Psoas muscle (tissue), 8 donors: ENCODE measurements around the gene CGREF1. TPM values are rescaled to one million over a fixed set of nuclear protein-coding genes. Genes with fewer than 3 reads are reported as not detected.

Source experiments
- ATAC-seq, 4 donors: fragments of 200-7000 bp; cut with Tn5 transposase; one replicate each; pipeline ENCODE4 v1.9.1; 2020; ENCODE audit warnings: moderate library complexity in 3 of 4, mild to moderate bottlenecking in 2 of 4
- DNase-seq, 2 donors: peaks; one replicate each; pipeline ENCODE4 v3.0.0-alpha.2; 2020
- H3K27ac ChIP-seq: fragments of 200-600 bp; one replicate; pipeline ENCODE4 v1.8.0; 2022
- H3K27me3 ChIP-seq, 3 donors: fragments of 200-600 bp in 1 of 3; one replicate each; pipeline versions ENCODE4 v1.6.1 to v1.8.0; 2013 to 2022; ENCODE audit warnings: low read length in 2 of 3, mild to moderate bottlenecking in 2 of 3, moderate library complexity in 1 of 3; ENCODE audit not compliant: insufficient read depth in 3 of 3
- H3K36me3 ChIP-seq, 2 donors: fragments of 200-600 bp in 1 of 2; one replicate each; pipeline versions ENCODE4 v1.6.1 to v1.8.0; 2013 to 2022; ENCODE audit warnings: low read depth in 1 of 2, mild to moderate bottlenecking in 1 of 2, moderate library complexity in 1 of 2; ENCODE audit not compliant: insufficient read depth in 1 of 2
- H3K4me1 ChIP-seq: fragments of 200-600 bp; one replicate; pipeline ENCODE4 v1.8.0; 2022
- H3K4me3 ChIP-seq: fragments of 200-600 bp; one replicate; pipeline ENCODE4 v1.8.0; 2022; ENCODE audit warnings: mild to moderate bottlenecking
- H3K9me3 ChIP-seq: fragments of 200-600 bp; one replicate; pipeline ENCODE4 v1.8.0; 2022
- CTCF ChIP-seq: fragments of 200-600 bp; IDR thresholded peaks from one replicate; pipeline ENCODE4 v1.8.0; 2022; ENCODE audit warnings: antibody characterized with exemption
- WGBS, 3 donors: extraction: QIAGEN DNeasy Blood & Tissue Kit; methylation state at CpG; one replicate each; pipeline versions ENCODE4 v1.1.6 to v1.1.7; 2013; 5-methylcytosine and 5-hydroxymethylcytosine counted together
- intact Hi-C, 2 donors: fragments of 100-400 bp; cut with DNase I; formaldehyde crosslinking; loops; one replicate each; pipeline versions ENCODE4 v1.11.0 to v1.14.2; 2022
- polyA plus RNA-seq, 3 donors: library from polyadenylated mRNA; stranded (reverse); fragments of 200-250 nt; gene quantifications; one replicate each; pipeline ENCODE4 v1.2.3, GENCODE V29; 2013
- total RNA-seq, 4 donors: library from RNA; stranded (reverse); fragmentation: NEBNext Ultra II Directional in 2 of 4; extraction: Animal tissue kit (Norgen Biotek cat#: 25700) in 2 of 4; gene quantifications; one replicate each; pipeline versions ENCODE4 v1.2.1 to v1.2.4, GENCODE V29; 2021 to 2023
- donor health status: healthy with polysubstance abuse.
- donor health status: DM: no; HTN: no; CAD: no; lungs with moderate emphysema.
- donor health status: Bipolar disorder and iron deficiency.
- donor health status: healthy.
- donor health status: DM: yes; HTN: yes; CAD: no.
- donor health status: DM: no; HTN: no; CAD: no.
- donor health status: DM: no; HTN: no; CAD: no.
- donor health status: DM: yes; HTN: yes; CAD: no.

The CGREF1 gene
- total and polyA plus RNA-seq, 7 donors, result 2.8 to 15.8 (median 6.6) TPM

- H3K4me3 ChIP-seq, result no peak overlapping the region
- no peak for ATAC-seq
- H3K36me3 ChIP-seq, result no peaks in the 10 kb centered on the region
- H3K9me3 ChIP-seq, result no peaks in the 10 kb centered on the region
- no peaks in the 10 kb centered on the region for H3K27me3 ChIP-seq
- 75 to 81% (median 80%) methylated on average over 6 of the region's 6 CpGs for WGBS, 3 donors
- peaks cover 14% of the 10 kb centered on the region for H3K4me1 ChIP-seq
- H3K27ac ChIP-seq, result no peak overlapping the region
- no peak for TF ChIP-seq CTCF
- intact Hi-C loops, result loop anchor here in 1 of 2 donors (10.0 kb wide), 1 partner anchor 191 kb away; the partner anchor contains the start of gene TRIM54
- peak in 1 of 2 donors; percentile 35 for DNase-seq
Observed at GRCh38 chr2:27093430-27094352, 25.2 kb downstream of the CGREF1 start.

- H3K27me3 ChIP-seq, result no peaks in the 10 kb centered on the region
- intact Hi-C loops, result loop anchor here in 1 of 2 donors (10.0 kb wide), 1 partner anchor 192 kb away; the partner anchor contains the start of gene TRIM54
- no peak overlapping the region for H3K27ac ChIP-seq
- no peaks in the 10 kb centered on the region for H3K9me3 ChIP-seq
- ATAC-seq (no peak), DNase-seq (peak in 1 of 2 donors; percentile 46)
- H3K36me3 ChIP-seq, result no peaks in the 10 kb centered on the region
- no peak overlapping the region for H3K4me3 ChIP-seq
- no peak for TF ChIP-seq CTCF
- H3K4me1 ChIP-seq, result peaks cover 14% of the 10 kb centered on the region
- 79 to 84% (median 83%) methylated on average over 9 to 10 of the region's 10 CpGs for WGBS, 3 donors
Observed at GRCh38 chr2:27092696-27093429, 26.1 kb downstream of the CGREF1 start.

GRCh38 chr2:27091746-27092695 lies 26.9 kb downstream of the CGREF1 start:
- no peak for TF ChIP-seq CTCF
- DNase-seq (peak in 1 of 2 donors; percentile 34), ATAC-seq (no peak)
- no peak overlapping the region for H3K27ac ChIP-seq
- H3K36me3 ChIP-seq, result no peaks in the 10 kb centered on the region
- H3K4me3 ChIP-seq, result no peak overlapping the region
- no peaks in the 10 kb centered on the region for H3K27me3 ChIP-seq
- intact Hi-C loops, result loop anchor here in 1 of 2 donors (10.0 kb wide), 1 partner anchor 193 kb away; the partner anchor contains the start of gene TRIM54
- no peaks in the 10 kb centered on the region for H3K9me3 ChIP-seq
- peaks cover 19% of the 10 kb centered on the region for H3K4me1 ChIP-seq
- WGBS, 3 donors, result 65 to 74% (median 73%) methylated on average over 23 to 25 of the region's 25 CpGs
